K562 (cell line): ENCODE results near the gene ATP23. TPM values are rescaled to one million over a fixed set of nuclear protein-coding genes. Genes with fewer than 3 reads are reported as not detected.

Experiments used
- BACH1 ChIP-seq: fragments of 200-800 bp; sonication (Bioruptor generic); IDR thresholded peaks from 2 replicates; pipeline ENCODE4 v1.6.1; 2016; ENCODE audit warnings: missing genetic modification characterization, missing compliant biosample characterization
- BCL6 ChIP-seq: fragments of 250-450 bp; sonication (Bioruptor Pico); IDR thresholded peaks from 2 replicates; pipeline ENCODE4 v1.4.0; 2020
- CC2D1A ChIP-seq: fragments of 450-650 bp; IDR thresholded peaks from 2 replicates; pipeline ENCODE4 v1.6.1; 2017; ENCODE audit warnings: mild to moderate bottlenecking
- E2F3 ChIP-seq: fragments of 250-450 bp; sonication (Bioruptor Pico); IDR thresholded peaks from 2 replicates; pipeline ENCODE4 v1.4.0; 2020; ENCODE audit warnings: mild to moderate bottlenecking
- FOXJ3 ChIP-seq: sonication (generic); formaldehyde crosslinking; IDR thresholded peaks from 2 replicates; pipeline ENCODE4 v1.4.0; 2020; ENCODE audit warnings: mild to moderate bottlenecking, missing genetic modification reagents
- HCFC1 ChIP-seq: IDR thresholded peaks from 2 replicates; pipeline ENCODE4 v1.6.1; 2012; ENCODE audit warnings: low read depth, low read length, improper control_type of control experiment
- HDAC3 ChIP-seq: fragments of 450-650 bp; IDR thresholded peaks from 2 replicates; pipeline ENCODE4 v1.6.1; 2018; ENCODE audit warnings: borderline replicate concordance, mild to moderate bottlenecking, moderate library complexity; ENCODE audit not compliant: partially characterized antibody
- HDAC8 ChIP-seq: fragments of 450-650 bp; IDR thresholded peaks from 2 replicates; pipeline ENCODE4 v1.6.1; 2016; ENCODE audit warnings: mild to moderate bottlenecking, missing genetic modification characterization, moderate library complexity, missing compliant biosample characterization
- L3MBTL2 ChIP-seq: fragments of 450-650 bp; IDR thresholded peaks from 2 replicates; pipeline ENCODE4 v1.6.1; 2016; ENCODE audit warnings: mild to moderate bottlenecking, moderate library complexity
- MCM2 ChIP-seq: fragments of 450-650 bp; IDR thresholded peaks from 2 replicates; pipeline ENCODE4 v1.6.1; 2017; ENCODE audit warnings: low read depth, mild to moderate bottlenecking
- PTBP1 ChIP-seq: fragments of 200-400 bp; formaldehyde crosslinking; IDR thresholded peaks from 2 replicates; pipeline ENCODE4 v1.6.1; 2017; ENCODE audit warnings: low read depth, low read length
- RBM25 ChIP-seq: fragments of 200-400 bp; formaldehyde crosslinking; IDR thresholded peaks from 2 replicates; pipeline ENCODE4 v1.6.1; 2018; ENCODE audit warnings: low read length, low read depth, moderate library complexity; ENCODE audit not compliant: severe bottlenecking
- RBM34 ChIP-seq: fragments of 200-400 bp; formaldehyde crosslinking; IDR thresholded peaks from 2 replicates; pipeline ENCODE4 v1.6.1; 2018; ENCODE audit warnings: low read length, borderline replicate concordance; ENCODE audit not compliant: insufficient read depth
- SMC3 ChIP-seq: conservative IDR thresholded peaks from 2 replicates; pipeline ENCODE4 v1.6.1; 2011; ENCODE audit warnings: low read depth, low read length, improper control_type of control experiment; ENCODE audit not compliant: insufficient read depth
- ZNF212 ChIP-seq: fragments of 450-650 bp; formaldehyde crosslinking; IDR thresholded peaks from 2 replicates; pipeline ENCODE4 v1.4.0; 2020; ENCODE audit warnings: mild to moderate bottlenecking
- ZNF282 ChIP-seq: sonication (generic); formaldehyde crosslinking; IDR thresholded peaks from 2 replicates; pipeline ENCODE4 v1.8.1; 2023; ENCODE audit warnings: missing genetic modification reagents
- ZNF584 ChIP-seq: fragments of 200-800 bp; sonication (Bioruptor generic); IDR thresholded peaks from 2 replicates; pipeline ENCODE4 v1.6.1; 2016; ENCODE audit warnings: low read depth, mild to moderate bottlenecking, missing genetic modification characterization, missing compliant biosample characterization
- ZNF77 ChIP-seq: fragments of 250-450 bp; sonication (Bioruptor Pico); IDR thresholded peaks from 2 replicates; pipeline ENCODE4 v1.5.0; 2020
- ZZZ3 ChIP-seq: fragments of 450-650 bp; IDR thresholded peaks from 2 replicates; pipeline ENCODE4 v1.6.1; 2016; ENCODE audit warnings: antibody characterized with exemption, mild to moderate bottlenecking, moderate library complexity
- polyA plus RNA-seq, 8 experiments: library from polyadenylated mRNA; depleted of rRNA in 4 of 8; stranded (reverse) in 5 of 8; unstranded in 3 of 8; fragments of >200 nt; fragmentation: Nextera tagmentation in 2 of 8; fragmentation: Illumina TruSeq in 1 of 8; extraction: Ambion mirVana in 2 of 8; extraction: Trizol in 1 of 8; gene quantifications; 2 replicates each; pipeline versions ENCODE4 v1.2.1 to v1.2.3, GENCODE V29; 2011 to 2014; ENCODE audit warnings: inconsistent platforms in 1 of 8, missing spikeins in 1 of 8
- total RNA-seq, 7 experiments: library from RNA; depleted of rRNA in 6 of 7; stranded (reverse); fragments of >200 nt in 6 of 7; fragmentation: Illumina TruSeq in 2 of 7; extraction: Trizol in 2 of 7; gene quantifications; 2 replicates each; pipeline versions ENCODE4 v1.2.1 to v1.2.3, GENCODE V29; 2011 to 2021; ENCODE audit warnings: low replicate concordance in 1 of 7
- TF ChIP-seq, protein P1 (sequence below), 3 experiments: IDR thresholded peaks in 2 of 3; conservative IDR thresholded peaks in 1 of 3; 2 replicates each; pipeline ENCODE4 v1.5.1; 2011 to 2012; ENCODE audit warnings: low read length in 3 of 3, mild to moderate bottlenecking in 3 of 3, control low read depth in 2 of 3, improper control_type of control experiment in 1 of 3, inconsistent platforms in 1 of 3, low read depth in 1 of 3, mixed read lengths in 1 of 3, moderate library complexity in 1 of 3; ENCODE audit not compliant: insufficient read depth in 2 of 3
- TF ChIP-seq, protein P2 (sequence below), 2 experiments: fragments of 450-650 bp; IDR thresholded peaks; 2 replicates each; pipeline ENCODE4 v1.6.1; 2018; ENCODE audit warnings: mild to moderate bottlenecking in 2 of 2, low read depth in 1 of 2; ENCODE audit not compliant: partially characterized antibody in 2 of 2

Gene ATP23
- total and polyA plus RNA-seq, 9 of the 15 experiments (the other 6 are each of a cell fraction or from before 2014, with no cell fraction given): 8.3 to 53.7 (median 28.5) TPM

DNA sequence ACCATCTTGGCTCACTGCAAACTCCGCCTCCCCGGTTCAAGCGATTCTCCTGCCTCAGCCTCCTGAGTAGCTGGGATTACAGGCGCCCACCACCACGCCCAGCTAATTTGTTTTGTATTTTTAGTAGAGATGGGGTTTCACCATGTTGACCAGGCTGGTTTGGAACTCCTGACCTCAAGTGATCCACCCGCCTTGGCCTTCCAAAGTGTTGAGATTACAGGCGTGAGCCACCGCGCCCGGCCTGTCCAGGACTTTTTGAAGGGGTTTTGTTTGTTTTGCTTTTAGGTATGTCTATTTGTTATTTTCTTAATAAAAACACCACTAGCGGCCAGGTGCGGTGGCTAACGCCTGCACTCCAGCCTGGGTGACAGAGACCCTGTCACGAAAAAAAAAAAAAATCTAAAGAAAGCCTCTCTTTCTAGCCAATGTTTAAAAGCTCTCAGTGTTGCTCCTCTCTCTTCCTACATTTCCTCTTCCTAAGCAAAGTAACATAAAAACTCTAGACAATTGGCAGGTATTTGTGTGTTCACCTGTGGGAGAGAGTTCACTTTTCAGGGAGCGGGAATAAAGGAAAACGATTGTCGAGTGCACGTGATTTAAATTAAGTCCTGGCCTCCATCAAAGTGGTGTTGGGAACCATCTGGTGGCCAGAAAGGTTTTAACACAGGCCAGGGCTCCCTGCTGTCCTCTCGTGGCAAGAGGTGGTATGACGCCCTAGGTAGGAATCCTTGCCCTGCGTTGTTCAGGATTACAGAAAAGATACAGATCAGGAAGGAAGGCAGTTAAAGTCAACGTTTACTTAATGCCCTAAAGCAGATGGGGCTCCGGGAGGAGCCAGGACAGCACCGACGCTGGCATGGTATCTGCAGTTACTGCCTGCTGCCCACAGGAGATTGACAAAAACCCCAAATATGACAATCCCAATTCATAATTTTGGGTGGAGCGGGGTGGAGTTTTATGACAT, 36.2 kb upstream of the ATP23 start (continued):
- TF ChIP-seq, protein P1, sequence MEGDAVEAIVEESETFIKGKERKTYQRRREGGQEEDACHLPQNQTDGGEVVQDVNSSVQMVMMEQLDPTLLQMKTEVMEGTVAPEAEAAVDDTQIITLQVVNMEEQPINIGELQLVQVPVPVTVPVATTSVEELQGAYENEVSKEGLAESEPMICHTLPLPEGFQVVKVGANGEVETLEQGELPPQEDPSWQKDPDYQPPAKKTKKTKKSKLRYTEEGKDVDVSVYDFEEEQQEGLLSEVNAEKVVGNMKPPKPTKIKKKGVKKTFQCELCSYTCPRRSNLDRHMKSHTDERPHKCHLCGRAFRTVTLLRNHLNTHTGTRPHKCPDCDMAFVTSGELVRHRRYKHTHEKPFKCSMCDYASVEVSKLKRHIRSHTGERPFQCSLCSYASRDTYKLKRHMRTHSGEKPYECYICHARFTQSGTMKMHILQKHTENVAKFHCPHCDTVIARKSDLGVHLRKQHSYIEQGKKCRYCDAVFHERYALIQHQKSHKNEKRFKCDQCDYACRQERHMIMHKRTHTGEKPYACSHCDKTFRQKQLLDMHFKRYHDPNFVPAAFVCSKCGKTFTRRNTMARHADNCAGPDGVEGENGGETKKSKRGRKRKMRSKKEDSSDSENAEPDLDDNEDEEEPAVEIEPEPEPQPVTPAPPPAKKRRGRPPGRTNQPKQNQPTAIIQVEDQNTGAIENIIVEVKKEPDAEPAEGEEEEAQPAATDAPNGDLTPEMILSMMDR (IDR thresholded peaks at IDR 0.05 in 2 of 3, conservative IDR thresholded peaks at IDR 0.05 in 1 of 3; ENCODE audit: insufficient read depth in 2 of 3, low read depth in 1 of 3, low read length in 3 of 3): peak; percentile 100
- TF ChIP-seq ZNF212 (CRISPR knock-in tag) (no peak), BCL6 (CRISPR knock-in tag) (no peak), ZNF584 (no peak), HDAC3 (no peak), SMC3 (peak; percentile 100), FOXJ3 (CRISPR knock-in tag) (no peak), MCM2 (no peak), E2F3 (CRISPR knock-in tag) (no peak), PTBP1 (no peak), RBM34 (no peak), CC2D1A (peak; percentile 95), ZNF282 (no peak), HCFC1 (0 out of 2 replicates have a peak, but pooled peaks have one; percentile 36), RBM25 (no peak), L3MBTL2 (peak; percentile 96), HDAC8 (no peak), BACH1 (no peak), ZNF77 (CRISPR knock-in tag) (no peak), ZZZ3 (no peak)
- TF ChIP-seq, protein P2, sequence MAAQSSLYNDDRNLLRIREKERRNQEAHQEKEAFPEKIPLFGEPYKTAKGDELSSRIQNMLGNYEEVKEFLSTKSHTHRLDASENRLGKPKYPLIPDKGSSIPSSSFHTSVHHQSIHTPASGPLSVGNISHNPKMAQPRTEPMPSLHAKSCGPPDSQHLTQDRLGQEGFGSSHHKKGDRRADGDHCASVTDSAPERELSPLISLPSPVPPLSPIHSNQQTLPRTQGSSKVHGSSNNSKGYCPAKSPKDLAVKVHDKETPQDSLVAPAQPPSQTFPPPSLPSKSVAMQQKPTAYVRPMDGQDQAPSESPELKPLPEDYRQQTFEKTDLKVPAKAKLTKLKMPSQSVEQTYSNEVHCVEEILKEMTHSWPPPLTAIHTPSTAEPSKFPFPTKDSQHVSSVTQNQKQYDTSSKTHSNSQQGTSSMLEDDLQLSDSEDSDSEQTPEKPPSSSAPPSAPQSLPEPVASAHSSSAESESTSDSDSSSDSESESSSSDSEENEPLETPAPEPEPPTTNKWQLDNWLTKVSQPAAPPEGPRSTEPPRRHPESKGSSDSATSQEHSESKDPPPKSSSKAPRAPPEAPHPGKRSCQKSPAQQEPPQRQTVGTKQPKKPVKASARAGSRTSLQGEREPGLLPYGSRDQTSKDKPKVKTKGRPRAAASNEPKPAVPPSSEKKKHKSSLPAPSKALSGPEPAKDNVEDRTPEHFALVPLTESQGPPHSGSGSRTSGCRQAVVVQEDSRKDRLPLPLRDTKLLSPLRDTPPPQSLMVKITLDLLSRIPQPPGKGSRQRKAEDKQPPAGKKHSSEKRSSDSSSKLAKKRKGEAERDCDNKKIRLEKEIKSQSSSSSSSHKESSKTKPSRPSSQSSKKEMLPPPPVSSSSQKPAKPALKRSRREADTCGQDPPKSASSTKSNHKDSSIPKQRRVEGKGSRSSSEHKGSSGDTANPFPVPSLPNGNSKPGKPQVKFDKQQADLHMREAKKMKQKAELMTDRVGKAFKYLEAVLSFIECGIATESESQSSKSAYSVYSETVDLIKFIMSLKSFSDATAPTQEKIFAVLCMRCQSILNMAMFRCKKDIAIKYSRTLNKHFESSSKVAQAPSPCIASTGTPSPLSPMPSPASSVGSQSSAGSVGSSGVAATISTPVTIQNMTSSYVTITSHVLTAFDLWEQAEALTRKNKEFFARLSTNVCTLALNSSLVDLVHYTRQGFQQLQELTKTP (IDR thresholded peaks at IDR 0.05; ENCODE audit: low read depth in 1 of 2, partially characterized antibody in 2 of 2): peak in 1 of 2 experiments; percentile 59
